Stomach smooth muscle (tissue), 2 donors: ENCODE data around the gene TDRD10.
A peak's percentile ranks its signal among the peaks of the same experiment; 100 is the strongest.
"Not testable (repeated sequence)": the region's sequence is repeated elsewhere in the genome, so short reads cannot be mapped to it uniquely, and the experiment has no call there.

Experiments used
- H3K27ac ChIP-seq: one replicate; pipeline ENCODE4 v1.7.0; 2013; ENCODE audit warnings: mild to moderate bottlenecking, low read length, inconsistent platforms
- H3K27me3 ChIP-seq, 2 donors: one replicate each; pipeline ENCODE4 v1.7.0; 2013; ENCODE audit warnings: low read length in 2 of 2; ENCODE audit not compliant: insufficient read depth in 2 of 2, control insufficient read depth in 1 of 2
- H3K36me3 ChIP-seq, 2 donors: one replicate each; pipeline ENCODE4 v1.7.0; 2013; ENCODE audit warnings: low read length in 2 of 2; ENCODE audit not compliant: control insufficient read depth in 2 of 2, insufficient read depth in 2 of 2
- H3K4me1 ChIP-seq: one replicate; pipeline ENCODE4 v1.7.0; 2013; ENCODE audit warnings: low read length; ENCODE audit not compliant: control insufficient read depth, insufficient read depth
- H3K4me3 ChIP-seq, 2 donors: one replicate each; pipeline ENCODE4 v1.7.0; 2013; ENCODE audit warnings: low read length in 2 of 2
- H3K9ac ChIP-seq, 2 donors: one replicate each; pipeline ENCODE4 v1.7.0; 2013; ENCODE audit warnings: low read length in 2 of 2, mild to moderate bottlenecking in 1 of 2
- H3K9me3 ChIP-seq, 2 donors: one replicate each; pipeline ENCODE4 v1.7.0; 2013; ENCODE audit warnings: low read length in 2 of 2; ENCODE audit not compliant: control insufficient read depth in 2 of 2
- donor health status: healthy.
- donor health status: Pancreatic carcinoma.

The TDRD10 gene

DNA sequence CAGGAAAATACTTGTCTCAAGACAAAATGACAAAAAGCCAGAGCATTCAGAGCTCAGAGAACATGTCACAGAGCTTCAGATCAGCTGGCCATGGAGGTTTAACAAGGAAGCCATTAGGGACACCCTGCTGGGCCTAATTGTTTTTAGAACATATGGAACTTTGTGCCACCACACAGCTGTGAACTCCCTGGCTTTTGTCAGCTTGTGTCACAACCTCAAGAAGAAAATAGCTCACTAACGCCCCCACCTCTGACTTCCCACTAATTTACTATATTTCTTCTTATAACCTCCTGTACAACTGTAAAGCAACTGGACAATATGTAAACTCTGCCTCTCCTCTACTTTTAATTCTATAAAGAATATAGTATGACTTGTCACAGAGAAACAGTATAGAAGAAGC, 21.0 kb upstream of the TDRD10 start:
- no peaks in the 10 kb centered on the region for H3K27me3 ChIP-seq
- no peaks in the 10 kb centered on the region for H3K9me3 ChIP-seq
- H3K27ac ChIP-seq = no peak overlapping the region
- no peak overlapping the region for H3K9ac ChIP-seq
- no peaks in the 10 kb centered on the region for H3K36me3 ChIP-seq
- H3K4me3 ChIP-seq = no peak overlapping the region
- H3K4me1 ChIP-seq = peaks cover 8% of the 10 kb centered on the region

DNA sequence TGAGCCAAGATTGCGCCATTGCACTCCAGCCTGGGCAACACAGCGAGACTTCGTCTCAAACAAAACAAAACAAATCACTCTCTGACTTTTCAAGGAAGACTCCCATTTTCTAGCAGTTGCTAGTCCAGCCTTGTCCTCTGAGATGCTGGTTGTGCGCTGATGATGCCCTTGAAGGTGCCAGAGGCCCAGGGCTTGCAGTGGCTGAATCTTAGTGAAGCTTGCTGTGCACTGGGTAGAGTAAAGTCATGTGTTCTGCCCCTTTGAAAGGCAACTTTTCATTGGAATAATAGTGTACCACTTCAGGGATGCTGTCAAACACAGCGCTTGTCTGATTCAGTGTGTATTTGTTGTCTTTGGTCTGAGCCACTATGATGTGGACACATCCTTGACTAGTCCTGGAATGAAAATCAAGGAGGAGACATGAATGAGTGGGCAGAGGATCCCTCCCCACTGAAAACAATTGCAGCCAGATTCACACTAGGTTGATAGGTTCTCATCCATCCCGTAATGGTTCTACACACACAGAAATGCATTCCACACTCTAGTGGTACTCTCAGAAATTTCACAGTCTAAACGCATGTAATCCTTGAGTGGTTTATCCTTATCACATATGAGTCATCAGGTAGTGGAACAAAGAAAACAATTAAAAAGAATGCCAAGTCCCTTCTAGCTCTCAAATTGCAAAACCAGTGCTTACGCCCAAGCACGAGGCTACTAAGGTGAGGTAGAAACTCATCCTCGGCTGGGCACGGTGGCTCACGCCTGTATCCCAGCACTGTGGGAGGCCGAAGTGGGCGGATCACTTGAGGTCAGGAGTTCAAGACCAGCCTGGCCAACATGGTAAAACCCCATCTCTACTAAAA, 17.8 kb upstream of the TDRD10 start:
- no peaks in the 10 kb centered on the region for H3K9me3 ChIP-seq
- no peaks in the 10 kb centered on the region for H3K36me3 ChIP-seq
- peaks cover 11% of the 10 kb centered on the region for H3K4me1 ChIP-seq
- H3K27me3 ChIP-seq = no peaks in the 10 kb centered on the region
- no peak overlapping the region for H3K27ac ChIP-seq
- H3K4me3 ChIP-seq = no peak overlapping the region
- no peak overlapping the region for H3K9ac ChIP-seq

DNA sequence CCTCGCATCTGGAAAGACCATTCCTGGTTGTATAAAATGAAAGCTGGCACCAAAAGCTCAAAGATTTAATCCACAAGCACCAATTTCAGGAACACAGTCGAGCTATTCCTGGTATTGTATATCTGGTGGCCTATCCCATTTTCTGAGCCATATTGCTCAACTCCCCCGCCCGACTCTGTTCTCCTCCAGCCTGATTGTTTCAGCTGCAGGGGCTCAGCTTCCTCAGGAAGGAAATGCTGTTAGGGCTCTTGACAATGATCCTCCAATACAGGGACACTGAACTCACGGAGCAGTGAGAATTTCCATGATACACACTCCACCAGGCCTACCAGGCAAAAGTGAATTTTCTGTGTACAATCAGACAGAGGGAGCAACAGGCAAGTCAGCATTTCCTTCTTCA, 16.9 kb upstream of the TDRD10 start:
- H3K4me3 ChIP-seq = no peak overlapping the region
- H3K4me1 ChIP-seq = peaks cover 8% of the 10 kb centered on the region
- H3K36me3 ChIP-seq = no peaks in the 10 kb centered on the region
- H3K9me3 ChIP-seq = no peaks in the 10 kb centered on the region
- no peaks in the 10 kb centered on the region for H3K27me3 ChIP-seq
- no peak overlapping the region for H3K9ac ChIP-seq
- no peak overlapping the region for H3K27ac ChIP-seq

DNA sequence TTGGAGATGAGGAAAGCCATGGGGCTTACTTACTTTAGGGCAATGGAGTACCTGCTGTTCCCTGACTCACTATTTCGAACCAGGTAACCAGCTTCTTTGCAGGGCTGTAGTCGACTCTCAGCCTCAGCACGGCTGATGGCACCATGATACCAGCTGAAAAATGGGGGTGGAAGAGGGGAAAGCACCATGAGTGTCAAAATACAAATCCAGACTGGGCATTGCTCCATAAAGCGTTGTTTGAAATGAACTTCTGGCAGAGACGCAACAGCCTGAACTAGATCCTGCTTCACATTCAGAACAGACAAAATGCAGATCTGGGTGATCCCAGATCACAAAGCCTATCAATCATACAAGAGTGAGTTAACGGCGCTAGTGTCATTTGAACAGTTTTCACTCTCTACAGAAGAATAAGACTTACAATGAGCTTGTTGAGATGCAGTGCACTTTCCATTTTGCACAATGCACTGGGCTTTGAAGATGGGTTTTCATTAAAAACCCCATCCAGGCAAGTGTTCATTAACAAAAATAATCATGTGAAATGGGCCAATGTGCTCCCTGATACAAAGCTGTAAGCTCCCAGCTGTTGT, 16.0 kb upstream of the TDRD10 start:
- no peaks in the 10 kb centered on the region for H3K9me3 ChIP-seq
- no peak overlapping the region for H3K9ac ChIP-seq
- peaks cover 7% of the 10 kb centered on the region for H3K4me1 ChIP-seq
- H3K4me3 ChIP-seq = no peak overlapping the region
- H3K27me3 ChIP-seq = no peaks in the 10 kb centered on the region
- no peaks in the 10 kb centered on the region for H3K36me3 ChIP-seq
- H3K27ac ChIP-seq = peak overlapping the region; percentile 11

DNA sequence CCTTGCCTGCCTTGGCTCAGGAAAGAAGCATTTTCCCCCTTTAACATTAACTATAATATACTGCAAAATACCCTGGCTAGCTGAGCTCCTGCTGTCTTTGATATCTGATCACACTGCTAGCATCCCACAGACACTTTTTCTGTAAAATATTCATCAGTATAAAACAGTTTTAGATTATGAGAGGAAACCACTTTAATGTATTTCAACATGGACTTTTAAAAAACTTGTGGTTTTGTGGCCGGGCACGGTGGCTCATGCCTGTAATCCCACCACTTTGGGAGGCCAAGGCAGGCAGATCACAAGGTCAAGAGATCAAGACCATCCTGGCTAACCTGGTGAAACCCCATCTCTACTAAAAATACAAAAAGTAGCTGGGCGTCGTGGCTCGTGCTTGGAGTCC, 15.3 kb upstream of the TDRD10 start:
- not testable (repeated sequence) for H3K27me3 ChIP-seq, H3K4me1 ChIP-seq, H3K27ac ChIP-seq, H3K9ac ChIP-seq, H3K36me3 ChIP-seq, H3K4me3 ChIP-seq, H3K9me3 ChIP-seq

DNA sequence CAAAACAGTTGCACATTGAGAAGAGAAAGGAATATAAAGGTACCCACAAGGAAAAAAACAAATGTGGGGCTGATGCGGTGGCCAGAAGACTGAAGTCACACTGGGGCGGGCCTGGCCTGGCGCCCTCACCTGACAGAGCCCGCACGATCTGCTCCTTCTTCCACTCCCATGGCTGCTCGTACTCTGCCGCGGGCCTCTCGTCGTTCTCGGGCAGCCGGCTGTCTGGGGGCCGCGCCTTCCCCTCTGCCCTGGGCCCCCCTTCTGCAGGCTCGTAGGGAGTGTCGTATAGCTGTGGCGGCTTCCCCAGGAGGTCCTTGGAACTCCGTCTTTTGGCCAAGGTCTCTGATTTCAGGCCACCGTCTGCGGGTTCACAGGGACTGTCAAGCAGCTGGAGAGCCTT, 13.1 kb upstream of the TDRD10 start:
- Histone ChIP-seq H3K4me3 (no peak overlapping the region), H3K9me3 (no peaks in the 10 kb centered on the region), H3K27ac (no peak overlapping the region), H3K4me1 (peaks cover 7% of the 10 kb centered on the region), H3K9ac (no peak overlapping the region), H3K27me3 (peaks cover 2 to 8% of the 10 kb centered on the region in 2 donors), H3K36me3 (no peaks in the 10 kb centered on the region)

DNA sequence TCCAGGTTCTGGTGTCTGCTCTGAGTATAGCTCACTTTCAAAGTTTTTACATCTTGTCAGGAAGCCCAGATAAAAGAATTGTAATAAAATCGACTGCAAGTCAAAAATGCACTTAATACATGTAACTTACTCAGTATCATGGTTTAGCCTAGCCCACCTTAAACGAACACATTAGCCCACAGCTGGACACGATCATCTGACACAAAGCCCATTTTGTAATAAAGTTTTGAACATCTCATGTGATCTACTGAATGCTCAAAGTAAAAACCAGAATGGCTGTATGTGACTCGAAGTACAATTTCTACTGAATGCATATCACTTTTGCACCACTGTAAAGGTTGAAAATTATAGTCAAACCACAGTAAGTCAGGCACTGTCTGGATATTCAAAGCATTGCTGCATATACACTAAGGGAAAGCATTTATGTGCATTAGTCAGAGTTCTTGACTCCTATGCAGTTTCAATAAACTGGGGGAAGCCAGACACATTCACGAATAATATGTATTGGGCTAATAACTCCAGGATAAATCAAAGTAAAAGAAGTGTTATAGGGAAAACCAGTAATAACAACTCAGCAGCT, 12.2 kb upstream of the TDRD10 start:
- Histone ChIP-seq H3K4me3 (no peak overlapping the region), H3K27me3 (peaks cover 2 to 8% of the 10 kb centered on the region in 2 donors), H3K36me3 (no peaks in the 10 kb centered on the region), H3K4me1 (peaks cover 7% of the 10 kb centered on the region), H3K27ac (no peak overlapping the region), H3K9ac (no peak overlapping the region), H3K9me3 (no peaks in the 10 kb centered on the region)

DNA sequence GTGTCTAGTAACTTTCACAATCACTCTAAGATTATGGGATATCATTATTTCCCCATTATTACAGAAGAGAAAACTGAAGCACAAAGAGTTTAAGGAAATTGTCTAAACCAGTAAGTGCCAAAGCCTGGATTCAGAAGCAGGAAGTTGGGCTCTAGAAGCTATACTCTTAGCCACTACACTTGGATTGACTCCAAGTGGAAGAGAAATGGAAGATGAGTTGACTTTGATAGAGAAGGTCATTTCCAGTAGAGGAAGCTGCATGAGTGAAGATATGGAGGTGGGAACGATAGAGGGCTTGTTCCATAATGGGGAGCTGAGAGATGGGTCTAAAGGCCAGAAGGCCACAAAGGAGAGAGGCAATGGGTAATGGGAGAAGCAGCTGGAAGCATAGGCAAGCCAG, 11.7 kb upstream of the TDRD10 start:
- Histone ChIP-seq H3K9me3 (no peaks in the 10 kb centered on the region), H3K9ac (no peak overlapping the region), H3K27ac (no peak overlapping the region), H3K36me3 (no peaks in the 10 kb centered on the region), H3K4me3 (no peak overlapping the region), H3K27me3 (peaks cover 4 to 9% of the 10 kb centered on the region in 2 donors), H3K4me1 (peaks cover 7% of the 10 kb centered on the region)

DNA sequence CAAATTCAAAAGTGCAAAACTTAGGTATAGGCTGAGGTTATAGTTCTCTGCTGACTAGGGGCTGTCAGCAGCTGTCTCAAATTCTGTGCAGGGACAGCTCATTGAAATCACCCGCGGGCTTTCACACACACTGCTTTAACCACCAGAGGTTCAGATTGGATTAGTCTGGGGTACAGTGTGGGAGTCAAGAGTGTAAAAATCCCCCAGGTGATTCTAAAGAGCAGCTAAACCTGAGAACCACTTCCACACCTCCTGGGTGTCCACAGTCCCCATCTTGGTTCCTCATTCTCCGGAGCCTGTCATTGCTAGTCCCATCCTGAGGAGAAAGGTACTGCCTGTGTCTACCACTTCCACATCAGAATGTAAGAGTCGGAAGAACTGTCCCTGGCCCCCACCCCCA, 9.9 kb upstream of the TDRD10 start:
- Histone ChIP-seq H3K4me3 (no peak overlapping the region), H3K27ac (no peak overlapping the region), H3K9me3 (no peaks in the 10 kb centered on the region), H3K4me1 (no peaks in the 10 kb centered on the region), H3K9ac (no peak overlapping the region), H3K36me3 (no peaks in the 10 kb centered on the region), H3K27me3 (peaks cover 6 to 11% of the 10 kb centered on the region in 2 donors)

DNA sequence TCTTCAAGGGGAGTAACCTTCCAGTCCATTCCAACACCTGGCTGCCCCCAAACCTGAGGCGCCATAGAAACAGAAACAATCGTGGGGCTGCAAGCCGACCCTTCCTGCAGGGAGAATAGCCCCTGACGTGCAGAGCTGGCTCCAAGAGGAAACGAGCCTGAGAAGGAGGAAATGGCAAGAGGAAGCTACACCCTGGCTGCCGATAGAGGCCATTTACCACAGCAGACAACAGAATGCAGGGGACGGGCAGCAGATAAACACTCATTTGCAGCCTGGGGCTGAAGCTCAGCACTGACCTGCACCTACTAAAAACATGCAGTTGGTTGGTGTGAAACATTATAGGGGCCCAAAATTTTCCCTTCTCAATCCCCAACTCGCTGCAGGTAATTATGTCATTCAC, 8.7 kb upstream of the TDRD10 start:
- Histone ChIP-seq H3K9me3 (no peaks in the 10 kb centered on the region), H3K9ac (no peak overlapping the region), H3K27me3 (peaks cover 6 to 11% of the 10 kb centered on the region in 2 donors), H3K4me1 (no peaks in the 10 kb centered on the region), H3K36me3 (no peaks in the 10 kb centered on the region), H3K27ac (no peak overlapping the region), H3K4me3 (no peak overlapping the region)
